ENCODE measurements around the gene NXF2. TPM values are rescaled to one million over a fixed set of nuclear protein-coding genes. Genes with fewer than 3 reads are reported as not detected.

NXF2 gene
- not detected in 2 replicates for total RNA-seq

GRCh38 chrX:102246893-102247292 lies at the start of gene NXF2:
Gene NXF2, plus strand, starts transcription at chrX:102247167. Its CDS starts 59,912 bp downstream, at chrX:102307079.

GRCh38 chrX:102214986-102215385 lies 32.0 kb upstream of the NXF2 start, which contains the start of gene TCP11X1:
Gene TCP11X1, plus strand, starts transcription at chrX:102215301.

Other genes with a start within 250 kb of the NXF2 start
- gene TCEAL2, start 121.5 kb upstream of the NXF2 start, total RNA-seq = 0.23 TPM in 1 of 2 replicates, not detected in the other
- gene TCEAL6, start 104.7 kb upstream of the NXF2 start, total RNA-seq = not detected in 2 replicates
- gene BEX5, start 91.2 kb upstream of the NXF2 start, total RNA-seq = not detected in 2 replicates
- gene TCP11X1, start 31.9 kb upstream of the NXF2 start, total RNA-seq = not detected in 2 replicates
- gene NXF2B, start 192.8 kb downstream of the NXF2 start, total RNA-seq = not detected in 2 replicates
- gene TCP11X2, start 224.6 kb downstream of the NXF2 start, total RNA-seq = not detected in 2 replicates

Data from smooth muscle cell of the pulmonary artery (primary cell).